GM19099 (cell line): Measurements from ENCODE around the gene RNF207.

Source experiments
- POLR2A ChIP-seq: IDR thresholded peaks from 3 replicates; pipeline ENCODE4 v1.6.1; 2011; ENCODE audit warnings: low read depth; ENCODE audit not compliant: insufficient read length; ENCODE audit errors: extremely low read depth

RNF207 gene

GRCh38 chr1:6258675-6259074 lies 52.8 kb downstream of the RNF207 start:
- no peak for TF ChIP-seq POLR2A

DNA sequence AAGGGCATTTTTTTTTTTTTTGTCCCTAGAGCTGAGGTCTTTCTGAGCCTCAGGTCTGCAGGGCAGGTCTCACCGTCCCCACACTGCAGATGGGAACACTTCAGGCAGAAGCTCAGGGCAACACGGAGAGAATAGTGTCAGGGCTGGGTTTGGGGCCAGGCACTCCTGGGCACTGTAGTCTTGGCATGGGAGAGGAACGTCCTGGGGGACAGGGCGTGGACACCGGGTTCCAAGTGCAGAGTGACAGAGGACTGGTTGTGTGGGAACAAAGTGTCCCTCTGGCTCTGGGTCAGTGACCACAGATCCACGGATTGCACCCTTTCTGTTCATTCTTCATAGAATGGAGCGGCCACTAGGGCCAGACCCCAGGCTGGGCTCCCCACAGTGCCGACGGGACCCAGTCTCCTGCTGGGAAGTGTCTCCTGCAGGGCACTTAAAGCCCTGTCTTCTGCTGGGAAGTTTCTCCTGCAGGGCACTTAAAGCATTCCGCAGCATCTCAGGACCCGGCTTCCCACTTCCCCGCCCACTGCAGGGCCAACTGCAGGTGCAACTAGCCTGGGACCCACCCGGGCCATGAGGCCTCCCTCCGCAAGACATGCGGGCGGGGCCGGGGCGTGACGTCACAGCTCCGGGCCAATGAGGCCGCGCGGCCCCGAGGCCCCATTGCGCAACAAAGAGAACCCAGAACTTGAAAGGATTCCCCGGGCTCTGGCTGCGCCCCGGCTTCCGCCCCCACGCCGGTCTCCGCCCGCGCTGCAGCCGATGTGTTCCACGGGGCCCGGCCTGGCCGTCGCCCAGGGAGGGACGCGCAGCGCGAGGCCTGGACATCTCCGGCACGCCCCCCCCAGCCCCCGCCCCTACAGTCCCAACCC lies 53.8 kb downstream of the RNF207 start:
- TF ChIP-seq POLR2A, result no peak

DNA sequence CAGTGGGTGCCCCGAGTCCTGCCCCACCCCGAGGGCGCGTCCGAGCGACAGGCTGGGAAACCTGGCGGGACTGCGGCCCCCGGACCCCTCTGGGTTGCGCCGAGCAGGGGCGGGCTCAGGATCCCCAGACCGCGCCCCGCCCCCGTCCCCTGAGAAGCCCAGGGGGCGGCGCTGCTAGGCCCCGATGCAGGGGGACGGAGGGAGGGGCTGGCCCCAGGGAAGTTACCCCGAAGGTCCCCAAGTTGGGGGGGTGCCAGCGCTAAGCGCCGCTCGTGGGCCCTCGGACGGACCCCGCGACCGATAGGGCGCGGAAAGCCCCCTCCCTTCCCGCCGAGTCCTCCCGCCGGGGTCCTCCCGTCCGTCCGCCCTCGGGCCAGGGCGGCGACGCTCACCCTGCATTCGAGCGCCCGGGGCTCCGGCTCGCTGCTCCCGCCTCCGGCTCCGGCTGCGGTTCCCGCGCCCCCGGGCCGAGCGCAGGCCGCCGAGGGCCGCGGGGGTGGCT lies 54.6 kb downstream of the RNF207 start:
- no peak for TF ChIP-seq POLR2A

GRCh38 chr1:6260961-6261614 lies 55.2 kb downstream of the RNF207 start, which contains the start of gene GPR153:
Gene GPR153 (minus strand): TSS chr1:6261098. CDS start chr1:6254905, 6,193 bp downstream.
- TF ChIP-seq POLR2A, result no peak

- no peak for TF ChIP-seq POLR2A
Measured at GRCh38 chr1:6261615-6261995, 55.7 kb downstream of the RNF207 start.

GRCh38 chr1:6262555-6263420 lies 56.9 kb downstream of the RNF207 start:
- TF ChIP-seq POLR2A, result no peak

DNA sequence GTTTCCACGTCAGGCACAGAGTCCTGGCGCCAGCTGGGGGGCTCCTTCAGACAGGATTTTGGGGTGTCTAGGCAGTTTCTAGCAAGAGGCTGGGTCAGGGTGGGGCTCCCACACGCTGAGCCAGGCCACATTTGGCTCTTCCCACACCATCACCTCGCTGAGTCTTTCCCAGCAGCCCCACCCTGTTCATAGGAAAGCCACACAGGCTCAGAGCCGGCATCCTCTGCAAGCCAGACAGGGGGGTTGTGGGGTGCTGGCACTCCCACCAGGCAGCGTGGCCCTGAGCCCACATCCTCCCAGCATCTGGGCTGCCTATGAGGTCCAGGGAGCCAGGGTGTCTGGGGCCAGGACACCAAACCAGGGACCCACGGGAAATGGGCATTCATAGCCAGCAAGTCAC lies 57.8 kb downstream of the RNF207 start:
- TF ChIP-seq POLR2A, result no peak

DNA sequence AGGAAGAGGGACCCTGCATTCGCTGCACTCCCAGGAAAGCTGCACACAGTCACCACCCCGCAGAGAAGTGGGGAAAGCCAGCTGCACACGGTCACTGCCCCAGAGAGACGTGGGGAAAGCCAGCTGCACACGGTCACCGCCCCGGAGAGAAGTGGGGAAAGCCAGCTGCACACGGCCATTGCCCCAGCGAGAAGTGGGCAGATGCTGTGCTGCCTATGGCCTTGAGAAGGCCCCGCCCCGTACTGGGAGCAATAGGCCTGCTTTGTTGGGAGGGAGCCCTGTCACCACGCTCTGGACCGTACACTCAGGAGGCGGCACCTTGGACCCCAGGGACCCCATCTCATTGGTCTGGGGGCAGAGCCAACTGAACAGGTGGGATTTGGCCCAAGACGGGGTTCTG lies 59.2 kb downstream of the RNF207 start:
- no peak for TF ChIP-seq POLR2A

- no peak for TF ChIP-seq POLR2A
Measured at GRCh38 chr1:6266641-6267040, 60.7 kb downstream of the RNF207 start.

GRCh38 chr1:6267686-6268322 lies 61.9 kb downstream of the RNF207 start:
- no peak for TF ChIP-seq POLR2A

GRCh38 chr1:6268415-6268814 lies 62.5 kb downstream of the RNF207 start:
- TF ChIP-seq POLR2A, result no peak

DNA sequence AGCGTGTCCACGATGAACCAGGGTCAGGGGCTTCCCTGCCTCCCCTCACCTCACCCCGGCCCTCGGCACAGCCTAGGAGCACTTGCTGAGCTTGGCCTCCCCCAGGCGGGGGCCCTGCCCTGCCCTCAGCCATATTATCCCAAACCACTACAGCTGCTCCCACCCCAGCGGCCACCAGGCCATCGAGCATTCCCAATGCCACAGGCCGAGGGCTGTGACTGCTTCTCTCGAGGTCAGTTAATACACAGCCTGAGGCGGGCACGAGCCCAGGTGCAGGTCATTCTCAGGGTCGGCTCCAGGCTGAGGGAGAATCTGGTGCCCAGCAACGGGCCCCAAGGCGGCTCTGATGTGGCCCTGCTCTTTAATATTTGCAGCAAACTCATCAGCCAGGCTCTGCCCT lies 63.4 kb downstream of the RNF207 start:
- no peak for TF ChIP-seq POLR2A

DNA sequence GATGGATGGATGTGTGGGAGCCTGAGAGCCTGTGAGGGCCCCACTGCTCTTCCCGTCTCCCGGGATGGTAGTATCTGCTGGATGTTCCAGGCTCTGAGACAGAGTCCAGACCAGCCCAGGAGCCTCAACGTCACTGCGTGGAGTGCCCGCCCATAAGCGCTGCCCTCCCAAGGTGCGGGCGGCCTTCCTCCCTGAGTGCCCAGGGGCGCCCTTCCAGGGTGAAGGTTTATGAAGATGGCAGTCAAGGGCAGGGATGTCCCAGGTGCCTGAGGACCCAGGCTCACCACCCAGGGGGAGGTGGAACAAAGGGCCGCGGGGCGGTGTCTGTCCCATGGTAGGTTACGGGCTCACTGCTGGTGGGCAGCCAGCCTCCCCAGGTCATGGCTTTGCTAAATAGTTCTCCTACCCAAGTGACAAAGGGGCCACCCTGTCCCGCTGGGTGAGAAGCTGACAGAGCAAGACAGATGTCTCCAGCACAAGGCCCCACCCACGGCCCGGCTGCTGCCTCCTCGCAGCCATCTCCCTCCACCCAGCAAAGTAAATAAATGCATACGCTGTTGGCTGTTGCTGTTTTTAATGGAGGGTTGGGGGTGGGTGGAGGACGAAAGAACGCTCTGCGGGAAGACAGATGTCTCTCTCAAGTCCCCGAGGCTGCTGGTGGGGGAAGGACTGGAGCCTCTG lies 63.9 kb downstream of the RNF207 start:
- TF ChIP-seq POLR2A, result no peak

DNA sequence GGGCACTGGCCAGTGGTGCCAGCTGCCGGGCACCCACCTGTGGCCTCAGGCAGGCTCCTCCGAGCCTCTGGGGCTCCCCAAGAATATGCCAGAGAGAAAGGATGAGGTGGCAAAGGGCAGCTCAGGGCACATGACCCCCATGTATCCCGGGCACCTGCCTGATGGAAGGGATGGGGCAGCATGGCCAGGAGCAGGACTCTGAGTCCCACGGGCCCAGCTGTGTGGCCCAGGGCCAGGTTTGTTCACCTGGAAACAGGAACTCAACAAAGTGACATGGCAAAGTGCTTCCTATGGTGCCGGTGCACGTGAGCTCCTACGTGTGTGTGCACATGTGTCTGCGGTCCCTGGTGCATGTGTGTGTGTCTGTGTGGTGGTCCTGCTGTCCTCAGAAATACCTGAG lies 64.5 kb downstream of the RNF207 start:
- TF ChIP-seq POLR2A, result no peak
